H1 (cell line): Measurements from ENCODE around the gene FANK1. TPM values are rescaled to one million over a fixed set of nuclear protein-coding genes. Genes with fewer than 3 reads are reported as not detected.

Experiments
- EZH2 ChIP-seq: fragments of 200-600 bp; sonication (generic); IDR thresholded peaks from 2 replicates; pipeline ENCODE4 v1.7.1; 2012; ENCODE audit warnings: low read depth, mild to moderate bottlenecking, moderate library complexity, low read length, inconsistent platforms; ENCODE audit not compliant: severe bottlenecking
- RNF2 ChIP-seq: fragments of 200-900, 300-1000 bp; sonication (generic); IDR thresholded peaks from 2 replicates; pipeline ENCODE4 v1.7.1; 2016; ENCODE audit warnings: borderline replicate concordance, low read depth, mild to moderate bottlenecking, antibody characterized with exemption, low read length; ENCODE audit not compliant: poor library complexity, severe bottlenecking; ENCODE audit errors: missing control alignments
- polyA plus RNA-seq, 7 experiments: library from polyadenylated mRNA; depleted of rRNA in 3 of 7; stranded (reverse) in 5 of 7; unstranded in 2 of 7; fragments of >200 nt in 5 of 7; fragments of 200-250 nt in 2 of 7; gene quantifications; 1 replicate in 5 of 7; 2 replicates in 1 of 7; 4 replicates in 1 of 7; pipeline versions ENCODE4 v1.2.1 to v1.2.3, GENCODE V29; 2011 to 2013; ENCODE audit warnings: missing spikeins in 2 of 7, mixed read lengths in 2 of 7
- total RNA-seq: library from RNA; stranded (reverse); fragmentation: NEBNext Ultra II Directional; extraction: Animal tissue kit (Norgen Biotek cat#: 25700); gene quantifications from 2 replicates; pipeline ENCODE4 v1.2.1, GENCODE V29; 2021

FANK1 gene
- total and polyA plus RNA-seq, 2 of the 8 experiments (the other 6 are each of a cell fraction or from before 2014, with no cell fraction given) = 1.2 TPM; not detected in 1

- TF ChIP-seq RNF2 (no peak), EZH2 (no peak)
- TF ChIP-seq, all 59 proteins: peak for 0
Measured at GRCh38 chr10:126041117-126041516, 144.8 kb downstream of the FANK1 start (continued).
